Motor neuron (in vitro differentiated cells): ENCODE results near the gene VPS33A. TPM values are rescaled to one million over a fixed set of nuclear protein-coding genes. Genes with fewer than 3 reads are reported as not detected.
A peak's percentile ranks its signal among the peaks of the same experiment; 100 is the strongest.

ENCODE experiments used
- ATAC-seq, 8 experiments: fragments of 200-7000 bp; cut with Tn5 transposase; replicated peaks in 6 of 8; 2 replicates each; pipeline ENCODE4 v1.8.0; 2021; ENCODE audit warnings: mild to moderate bottlenecking in 8 of 8, moderate library complexity in 8 of 8
- H3K27ac ChIP-seq, 2 donors: fragments of 250-450 bp; sonication (Bioruptor Pico); 2 replicates each; pipeline ENCODE4 v1.9.0; 2021; ENCODE audit warnings: antibody characterized with exemption in 2 of 2, mild to moderate bottlenecking in 2 of 2, moderate library complexity in 1 of 2
- H3K4me1 ChIP-seq, 2 donors: fragments of 250-450 bp; sonication (Bioruptor Pico); replicated peaks in 1 of 2; 2 replicates each; pipeline ENCODE4 v1.6.1; 2021; ENCODE audit warnings: antibody characterized with exemption in 2 of 2, mild to moderate bottlenecking in 2 of 2, moderate library complexity in 1 of 2
- H3K4me3 ChIP-seq, 5 donors: fragments of 250-450 bp; sonication (Bioruptor Pico); 2 replicates each; pipeline ENCODE4 v1.9.0; 2021; ENCODE audit warnings: antibody characterized with exemption in 5 of 5, mild to moderate bottlenecking in 5 of 5, moderate library complexity in 4 of 5
- WGBS, 10 experiments: fragments of 450-650 bp; shearing (Covaris generic); methylation state at CpG; one replicate each; pipeline ENCODE4 v1.0.0; 2022; 5-methylcytosine and 5-hydroxymethylcytosine counted together
- in situ Hi-C, 9 experiments: fragments of 400-800 bp; cut with MboI; loops; one replicate each; pipeline ENCODE4 v1.15.0; 2021; ENCODE audit warnings: low sequenced_read_pairs in 9 of 9, low pct_unique_long_range_greater_than_20kb in 2 of 9; ENCODE audit not compliant: unreplicated experiment in 9 of 9
- total RNA-seq, 8 experiments: library from RNA; unstranded; fragments of 300-600 nt; gene quantifications; 2 replicates each; pipeline versions ENCODE4 v1.2.3 to v1.2.4, GENCODE V29; 2022

VPS33A gene
- total RNA-seq, result 10 to 100 TPM; 13.7 to 38.2 (median 24.0) TPM

DNA sequence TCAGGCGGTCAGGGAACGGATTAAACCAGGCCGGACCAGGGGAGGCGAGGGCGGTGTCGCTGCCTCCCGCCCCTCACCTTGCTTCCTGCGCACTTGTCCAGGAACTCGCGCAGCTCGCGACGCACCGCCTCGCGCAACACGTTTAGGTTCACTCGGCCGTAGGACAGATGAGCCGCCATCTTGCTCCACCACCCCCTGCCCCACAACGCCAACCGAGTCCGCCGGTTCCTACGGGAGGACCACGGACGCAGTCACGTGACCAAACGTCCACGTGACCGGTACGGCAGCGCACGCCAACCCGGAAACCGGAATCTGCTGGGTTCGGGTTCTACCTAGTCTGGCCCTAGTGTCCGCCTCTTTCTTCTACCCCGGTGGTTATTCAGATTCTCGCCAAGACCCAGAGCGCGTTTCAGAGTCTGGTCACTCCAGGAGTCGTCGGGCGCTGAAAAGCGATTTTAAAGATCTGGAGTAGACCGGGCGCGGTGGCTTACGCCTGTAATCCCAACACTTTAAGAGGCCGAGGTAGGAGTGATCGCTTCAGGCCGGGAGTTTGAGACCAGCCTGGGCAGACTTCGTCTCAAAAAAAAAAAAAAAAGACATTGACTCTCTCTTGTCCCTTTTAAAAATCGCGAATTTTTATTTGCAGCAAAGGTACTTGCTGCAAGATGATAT lies at the start of gene VPS33A:
Gene VPS33A, minus strand, starts transcription at position 265 of the 672 bp plus-strand sequence. Its CDS starts 86 bp downstream, at position 179.
- H3K27ac ChIP-seq, result peak within 1 kb of the TSS; percentile 85 to 92
- WGBS, 10 experiments, result 0 to 10% (median 0%) methylated on average over 1 to 21 of the region's 56 CpGs; no CpG with 5 or more reads in 1 of the 10 experiments
- peak within 1 kb of the TSS; percentile 71 to 97 (median 88) for H3K4me3 ChIP-seq
- H3K4me1 ChIP-seq, result peaks cover 7 to 10% of the 10 kb centered on the region in 2 donors
- in situ Hi-C loops, result no loop called here
- peak; percentile 91 to 96 (median 94) for ATAC-seq

DNA sequence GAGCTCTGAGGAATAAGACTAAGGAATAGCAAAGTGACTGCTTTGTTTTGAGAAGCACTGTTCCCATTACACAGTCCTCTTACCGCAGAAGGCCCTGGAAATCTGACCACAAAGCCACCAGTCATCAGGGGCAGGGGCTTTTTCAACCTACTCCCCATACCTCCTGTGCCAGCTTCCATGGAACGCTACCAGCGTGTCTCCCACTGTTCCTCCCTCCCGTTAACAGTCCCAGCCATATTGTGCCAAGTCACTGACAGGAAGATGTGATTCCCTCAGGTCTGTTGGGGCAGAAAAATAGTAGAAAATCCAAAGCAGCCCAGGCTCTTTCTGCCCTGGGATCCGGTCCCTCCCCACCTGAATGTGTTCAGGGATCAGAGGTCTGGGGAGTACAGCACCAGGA lies 46.6 kb upstream of the VPS33A start:
- H3K4me3 ChIP-seq, result no peak overlapping the region
- in situ Hi-C loops, result no loop called here
- no peak overlapping the region for H3K27ac ChIP-seq
- no peak for ATAC-seq
- no peaks in the 10 kb centered on the region for H3K4me1 ChIP-seq
- 80 to 100% (median 97%) methylated on average over 1 to 5 of the region's 5 CpGs; no CpG with 5 or more reads in 3 of the 10 experiments for WGBS, 10 experiments

DNA sequence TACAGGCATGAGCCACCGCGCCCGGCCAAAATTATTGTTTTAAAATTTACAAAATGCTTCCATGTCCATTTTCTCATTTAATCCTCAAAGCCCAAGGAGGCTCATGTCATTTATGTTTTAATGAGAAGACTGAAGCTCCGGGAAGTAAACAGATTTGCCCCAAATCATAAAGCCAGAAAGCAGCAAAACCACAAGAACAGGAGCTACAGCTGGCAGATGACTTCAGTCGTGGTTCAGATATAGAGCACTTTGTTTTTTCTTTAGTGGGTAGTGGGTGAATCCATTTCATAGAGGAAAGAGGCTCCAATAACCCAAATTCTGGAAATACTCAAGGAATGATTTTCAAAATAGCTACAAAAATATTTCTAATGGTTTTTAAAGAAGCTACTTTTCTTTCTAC lies 45.4 kb upstream of the VPS33A start:
- Histone ChIP-seq H3K4me3 (no peak overlapping the region), H3K27ac (no peak overlapping the region), H3K4me1 (no peaks in the 10 kb centered on the region)
- ATAC-seq, result no peak
- 17 to 100% (median 86%) methylated on average over 1 to 5 of the region's 5 CpGs for WGBS, 10 experiments
- in situ Hi-C loops, result no loop called here

DNA sequence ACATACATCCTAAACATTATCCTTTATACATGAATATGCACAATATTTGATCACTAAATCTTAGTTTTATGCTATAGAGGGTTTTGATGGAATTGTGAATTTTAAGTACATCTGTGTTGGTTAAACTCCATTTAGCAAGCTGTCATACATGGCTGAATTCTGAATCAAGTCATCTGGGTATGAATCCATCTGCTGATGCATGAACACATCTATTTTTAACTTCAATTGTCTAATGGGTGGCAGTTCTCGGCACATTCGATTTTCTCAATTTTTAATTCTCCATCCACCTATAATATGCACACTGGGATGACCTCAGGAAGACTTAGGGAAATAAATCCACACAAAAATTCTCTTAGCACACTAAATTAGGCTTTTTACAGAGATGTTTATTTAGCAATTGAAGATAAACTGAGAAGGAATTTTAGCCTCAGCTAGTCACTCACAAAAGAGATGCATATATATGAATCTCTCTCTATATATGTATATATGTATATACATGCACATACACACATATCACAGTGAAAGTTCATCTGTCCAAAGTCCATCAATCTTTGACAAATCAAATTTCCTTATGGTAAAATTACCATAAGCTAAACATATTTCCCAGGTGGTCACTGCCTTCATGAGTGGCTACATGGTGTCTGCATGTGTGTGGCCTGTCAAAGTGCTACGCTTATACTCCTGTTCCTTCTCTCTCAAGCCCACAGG lies 44.5 kb upstream of the VPS33A start:
- Histone ChIP-seq H3K27ac (no peak overlapping the region), H3K4me3 (no peak overlapping the region)
- 0 to 100% (median 74%) methylated on average over 1 to 3 of the region's 3 CpGs; no CpG with 5 or more reads in 1 of the 10 experiments for WGBS, 10 experiments

DNA sequence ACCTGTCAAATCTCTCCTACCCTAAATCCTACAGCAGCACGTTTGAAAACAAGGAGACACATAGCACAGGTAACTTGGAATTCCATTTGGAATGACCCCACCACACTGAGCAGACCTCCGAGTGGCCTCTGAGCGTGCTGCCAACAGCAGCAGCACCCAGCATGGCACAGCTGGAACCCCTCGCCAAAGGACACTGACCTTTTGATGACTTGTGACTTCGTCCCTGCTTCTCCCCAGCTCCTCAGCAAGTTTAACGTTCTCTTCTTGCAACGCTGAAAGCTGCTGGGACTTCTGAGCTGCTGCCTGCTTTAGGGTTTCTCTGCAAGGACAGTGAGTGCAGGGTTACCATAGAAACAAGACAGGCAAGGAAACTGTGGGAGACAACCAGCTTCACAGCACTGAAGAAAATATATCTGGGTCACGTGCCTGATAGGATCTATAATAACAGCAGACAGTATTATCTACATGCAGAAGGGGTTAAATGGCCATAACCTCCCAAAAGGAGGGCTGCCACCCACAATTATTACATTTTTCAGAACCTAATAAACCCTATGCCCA lies 43.3 kb upstream of the VPS33A start:
- no peak overlapping the region for H3K4me3 ChIP-seq
- in situ Hi-C loops, result no loop called here
- H3K27ac ChIP-seq, result no peak overlapping the region
- WGBS, 10 experiments, result 40 to 100% (median 64%) methylated on average over 1 to 8 of the region's 8 CpGs
- H3K4me1 ChIP-seq, result no peaks in the 10 kb centered on the region
- ATAC-seq, result peak in 2 of 8 experiments; percentile 9 to 35

More for the DNA sequence above, 44.5 kb upstream of the VPS33A start:
- in situ Hi-C loops, result no loop called here
- ATAC-seq, result peak in 4 of 8 experiments; percentile 35 to 87 (median 67)
- H3K4me1 ChIP-seq, result no peaks in the 10 kb centered on the region

GRCh38 chr12:122308811-122309210 lies 42.5 kb upstream of the VPS33A start:
- Histone ChIP-seq H3K27ac (no peak overlapping the region), H3K4me1 (no peaks in the 10 kb centered on the region), H3K4me3 (no peak overlapping the region)
- no peak for ATAC-seq
- 29 to 100% (median 100%) methylated on average over 1 of the region's 1 CpG; no CpG with 5 or more reads in 3 of the 10 experiments for WGBS, 10 experiments
- in situ Hi-C loops, result no loop called here

GRCh38 chr12:122306407-122306806 lies 40.1 kb upstream of the VPS33A start:
- Histone ChIP-seq H3K4me3 (no peak overlapping the region), H3K4me1 (no peaks in the 10 kb centered on the region), H3K27ac (no peak overlapping the region)
- in situ Hi-C loops, result no loop called here
- 20 to 100% (median 84%) methylated on average over 1 to 4 of the region's 4 CpGs; no CpG with 5 or more reads in 4 of the 10 experiments for WGBS, 10 experiments
- ATAC-seq, result no peak

- 0 to 100% (median 100%) methylated on average over 1 of the region's 1 CpG; no CpG with 5 or more reads in 2 of the 10 experiments for WGBS, 10 experiments
- H3K27ac ChIP-seq, result no peak overlapping the region
- peak in 2 of 8 experiments; percentile 52 to 88 for ATAC-seq
- H3K4me3 ChIP-seq, result no peak overlapping the region
- H3K4me1 ChIP-seq, result no peaks in the 10 kb centered on the region
- in situ Hi-C loops, result no loop called here
Measured at GRCh38 chr12:122304924-122305323, 38.6 kb upstream of the VPS33A start.

DNA sequence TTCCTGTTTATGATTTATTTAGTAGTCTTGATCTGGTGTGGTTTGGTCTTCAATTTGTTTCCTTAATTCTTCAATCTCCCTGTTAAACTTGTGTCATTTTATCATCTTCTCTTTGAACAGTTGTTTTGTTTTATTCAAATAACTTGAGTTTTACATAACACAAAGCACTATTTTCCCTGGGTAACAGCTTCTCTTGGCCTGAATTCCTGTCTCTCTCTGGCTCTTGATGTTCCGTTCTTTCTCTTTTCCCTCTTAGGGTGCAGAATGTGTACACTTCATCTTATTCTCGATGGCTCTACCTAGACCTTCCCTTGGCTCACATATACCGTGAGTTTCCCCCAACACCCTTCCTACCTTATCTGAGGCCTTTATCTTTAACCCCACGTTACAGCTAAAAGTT lies 36.8 kb upstream of the VPS33A start:
- Histone ChIP-seq H3K4me3 (no peak overlapping the region), H3K27ac (no peak overlapping the region), H3K4me1 (no peaks in the 10 kb centered on the region)
- in situ Hi-C loops, result no loop called here
- 74 to 100% (median 90%) methylated on average over 2 to 4 of the region's 4 CpGs for WGBS, 10 experiments
- no peak for ATAC-seq

DNA sequence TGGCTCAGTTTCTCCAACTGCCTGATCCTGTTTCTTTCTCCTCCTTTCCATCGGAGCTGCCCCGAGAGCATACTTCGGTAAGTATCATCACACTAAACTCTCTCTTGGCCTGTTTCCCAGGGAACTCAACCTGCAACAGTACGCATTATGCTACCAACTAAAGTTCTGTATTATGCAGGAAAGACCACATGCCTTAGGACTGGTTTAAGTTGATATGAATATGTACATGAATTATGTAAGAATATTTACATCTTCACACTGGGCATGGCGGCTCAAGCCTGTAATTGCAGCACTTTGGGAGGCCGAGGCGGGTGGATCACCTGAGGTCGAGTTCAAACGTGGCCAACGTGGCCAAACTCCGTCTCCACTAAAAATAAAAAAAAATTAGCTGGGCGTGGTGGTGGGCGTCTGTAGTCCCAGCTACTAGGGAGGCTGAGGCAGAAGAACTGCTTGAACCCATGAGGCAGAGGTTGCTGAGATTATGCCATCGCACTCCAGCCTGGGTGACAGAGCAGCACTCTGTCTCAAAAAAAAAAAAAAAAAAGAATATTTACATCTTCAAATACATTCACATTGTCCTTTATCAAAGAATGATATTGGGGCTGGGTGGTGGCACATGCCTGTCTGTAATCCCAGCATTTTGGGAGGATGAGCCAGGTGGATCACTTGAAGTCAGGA lies 31.9 kb upstream of the VPS33A start:
- in situ Hi-C loops, result no loop called here
- Histone ChIP-seq H3K4me1 (no peaks in the 10 kb centered on the region), H3K4me3 (no peak overlapping the region), H3K27ac (no peak overlapping the region)
- WGBS, 10 experiments, result 4 to 100% (median 86%) methylated on average over 1 to 14 of the region's 14 CpGs; no CpG with 5 or more reads in 1 of the 10 experiments
- ATAC-seq, result peak in 3 of 8 experiments; percentile 95 to 96 (median 96)

DNA sequence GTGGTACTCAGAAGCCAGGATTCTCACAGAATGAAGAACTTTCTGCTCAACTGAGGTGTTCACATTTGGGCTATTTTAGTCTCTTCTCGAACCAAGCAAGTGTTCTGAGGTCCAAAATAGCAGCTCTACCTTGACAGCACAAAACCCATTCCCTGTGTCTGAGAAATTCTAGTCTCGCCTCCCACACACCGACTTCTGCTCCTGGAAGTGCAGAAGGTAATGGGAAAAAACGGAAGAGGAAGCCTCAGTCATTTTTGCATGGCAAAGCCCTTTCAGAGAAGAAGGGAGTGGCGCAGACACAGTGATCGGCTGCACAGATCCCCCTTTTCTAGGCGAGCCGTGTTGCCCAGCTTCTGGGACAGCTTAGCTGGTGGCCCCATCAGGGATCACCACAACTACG lies 31.2 kb upstream of the VPS33A start:
- ATAC-seq, result peak in 1 of 8 experiments; percentile 29
- in situ Hi-C loops, result no loop called here
- no peak overlapping the region for H3K4me3 ChIP-seq
- H3K27ac ChIP-seq, result no peak overlapping the region
- no peaks in the 10 kb centered on the region for H3K4me1 ChIP-seq
- 30 to 100% (median 90%) methylated on average over 2 to 4 of the region's 9 CpGs; no CpG with 5 or more reads in 3 of the 10 experiments for WGBS, 10 experiments

DNA sequence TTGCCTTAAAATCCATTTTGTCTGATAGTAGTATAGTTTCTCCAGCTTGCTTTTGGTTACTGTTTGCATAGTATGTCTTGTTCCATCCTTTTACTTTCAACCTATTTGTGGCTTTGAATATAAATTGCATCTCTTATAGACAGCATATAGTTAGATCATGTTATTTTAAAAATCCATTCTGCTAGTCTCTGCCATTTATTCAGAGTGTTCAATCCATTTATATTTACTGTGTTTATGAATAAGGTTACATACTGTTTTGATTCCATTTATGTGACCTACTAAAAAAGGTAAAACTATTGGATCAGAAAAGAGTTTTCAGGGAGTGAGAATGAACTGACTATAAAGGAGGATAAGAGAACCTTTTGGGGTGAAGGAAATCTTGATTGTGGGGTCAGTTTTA lies 29.6 kb upstream of the VPS33A start:
- in situ Hi-C loops, result no loop called here
- Histone ChIP-seq H3K4me3 (no peak overlapping the region), H3K4me1 (no peaks in the 10 kb centered on the region), H3K27ac (no peak overlapping the region)
- ATAC-seq, result no peak

DNA sequence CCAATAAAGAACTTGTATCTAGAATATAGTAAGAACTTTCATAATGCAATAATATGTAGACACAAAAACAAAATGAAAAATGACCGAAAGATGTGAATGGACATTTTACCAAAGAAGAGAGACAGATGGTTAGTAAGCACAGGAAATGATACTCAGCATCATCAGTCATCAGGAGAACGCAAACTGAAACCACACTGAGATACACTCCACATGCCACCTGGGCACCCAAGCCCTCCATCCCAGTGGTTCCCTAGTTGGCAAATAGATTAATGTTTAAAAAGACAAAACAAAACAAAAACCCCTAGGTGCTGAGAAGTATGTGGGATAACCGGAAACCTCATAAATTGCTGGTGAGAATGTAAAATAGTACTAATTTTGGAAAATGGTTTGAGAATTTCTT lies 26.8 kb upstream of the VPS33A start:
- in situ Hi-C loops, result no loop called here

More for the DNA sequence above, 26.8 kb upstream of the VPS33A start:
- H3K27ac ChIP-seq, result no peak overlapping the region
- no peak for ATAC-seq
- H3K4me3 ChIP-seq, result no peak overlapping the region
- H3K4me1 ChIP-seq, result no peaks in the 10 kb centered on the region
- WGBS, 10 experiments, result 87 to 98% (median 94%) methylated on average over 2 to 3 of the region's 3 CpGs; no CpG with 5 or more reads in 1 of the 10 experiments
